Tibial nerve (tissue), 4 donors: ENCODE data around the gene GMEB2.

ENCODE experiments used
- CTCF ChIP-seq, 5 experiments: fragments of 200-600 bp in 3 of 5; fragments of 450-650 bp in 2 of 5; sonication (generic) in 3 of 5; IDR thresholded peaks; one replicate each; pipeline ENCODE4 v1.5.1; 2016 to 2019; ENCODE audit warnings: antibody characterized with exemption in 5 of 5, mild to moderate bottlenecking in 3 of 5, moderate library complexity in 2 of 5
- EP300 ChIP-seq, 2 donors: sonication (generic); formaldehyde crosslinking; IDR thresholded peaks; one replicate each; pipeline ENCODE4 v1.6.1; 2017; ENCODE audit warnings: antibody characterized with exemption in 2 of 2, mild to moderate bottlenecking in 1 of 2
- POLR2A ChIP-seq, 2 donors: fragments of 450-650 bp; IDR thresholded peaks; one replicate each; pipeline ENCODE4 v1.6.1; 2017; ENCODE audit warnings: antibody characterized with exemption in 2 of 2, mild to moderate bottlenecking in 2 of 2, moderate library complexity in 2 of 2

- TF ChIP-seq POLR2A (IDR thresholded peaks at IDR 0.05), result no peak
- TF ChIP-seq CTCF (IDR thresholded peaks at IDR 0.05), result no peak
- no peak for TF ChIP-seq EP300 (IDR thresholded peaks at IDR 0.05)
Measured at GRCh38 chr20:63546256-63546955, 80.5 kb downstream of the GMEB2 start.
